SK-N-SH treated with all-trans-retinoic acid at 6 μM for 48 hours (cell line): ENCODE measurements around the gene BACH2.

Experiments used
- ARNTL ChIP-seq: fragments of 450-650 bp; formaldehyde crosslinking; IDR thresholded peaks from 2 replicates; pipeline ENCODE4 v1.5.0; 2020; ENCODE audit warnings: low read depth, mild to moderate bottlenecking, moderate library complexity, borderline replicate concordance
- ESRRG ChIP-seq: fragments of 250-450 bp; sonication (Bioruptor Pico); IDR thresholded peaks from 2 replicates; pipeline ENCODE4 v1.6.1; 2021; ENCODE audit warnings: mild to moderate bottlenecking
- ZFP3 ChIP-seq: fragments of 250-450 bp; sonication (Bioruptor Pico); IDR thresholded peaks from 2 replicates; pipeline ENCODE4 v1.5.0; 2020; ENCODE audit warnings: mild to moderate bottlenecking, moderate library complexity
- ZFP30 ChIP-seq: fragments of 450-650 bp; formaldehyde crosslinking; IDR thresholded peaks from 2 replicates; pipeline ENCODE4 v1.5.0; 2022; ENCODE audit warnings: mild to moderate bottlenecking, moderate library complexity
- TF ChIP-seq, protein P1 (sequence below): fragments of 250-450 bp; sonication (Bioruptor Pico); IDR thresholded peaks from 2 replicates; pipeline ENCODE4 v1.8.0; 2020; ENCODE audit warnings: mild to moderate bottlenecking, moderate library complexity, borderline replicate concordance
- TF ChIP-seq, protein P2 (sequence below): fragments of 250-450 bp; sonication (Bioruptor Pico); IDR thresholded peaks from 2 replicates; pipeline ENCODE4 v1.5.0; 2020; ENCODE audit warnings: mild to moderate bottlenecking, moderate library complexity

DNA sequence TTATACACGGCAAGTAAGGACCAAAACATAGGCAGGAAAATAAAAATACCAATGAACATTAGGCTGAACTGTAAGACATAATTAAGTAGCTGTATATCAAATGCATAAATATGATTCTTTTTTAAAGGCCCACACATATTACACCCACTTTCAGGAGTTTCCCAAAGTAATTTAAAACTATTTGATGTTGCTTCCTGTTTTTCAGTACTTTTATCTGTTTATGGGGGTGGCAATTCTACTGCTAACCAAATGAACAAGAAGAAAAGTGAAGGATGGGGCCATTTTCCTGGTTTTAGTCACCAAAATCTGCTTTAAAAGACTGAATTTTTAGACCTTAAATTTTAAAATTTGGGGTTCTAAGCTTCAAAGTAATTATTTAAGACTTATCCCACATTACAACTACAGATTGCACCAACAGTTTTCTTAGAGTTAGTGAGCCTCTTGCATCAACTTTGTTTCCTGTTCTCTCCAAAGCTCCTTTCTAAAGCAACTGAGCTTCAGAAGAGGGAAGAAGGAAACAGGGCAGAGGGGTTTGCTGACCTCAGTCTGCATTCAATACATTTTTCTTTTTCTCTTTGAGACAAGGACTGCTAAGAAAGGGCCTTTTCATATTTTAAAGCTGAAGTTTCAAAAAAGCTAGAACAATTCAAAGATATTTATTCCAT, 191.0 kb downstream of the BACH2 start:
- TF ChIP-seq ZFP3, result no peak
- TF ChIP-seq ARNTL (CRISPR knock-in tag), result no peak
- no peak for TF ChIP-seq ZFP30 (CRISPR knock-in tag)
- TF ChIP-seq, protein P1, sequence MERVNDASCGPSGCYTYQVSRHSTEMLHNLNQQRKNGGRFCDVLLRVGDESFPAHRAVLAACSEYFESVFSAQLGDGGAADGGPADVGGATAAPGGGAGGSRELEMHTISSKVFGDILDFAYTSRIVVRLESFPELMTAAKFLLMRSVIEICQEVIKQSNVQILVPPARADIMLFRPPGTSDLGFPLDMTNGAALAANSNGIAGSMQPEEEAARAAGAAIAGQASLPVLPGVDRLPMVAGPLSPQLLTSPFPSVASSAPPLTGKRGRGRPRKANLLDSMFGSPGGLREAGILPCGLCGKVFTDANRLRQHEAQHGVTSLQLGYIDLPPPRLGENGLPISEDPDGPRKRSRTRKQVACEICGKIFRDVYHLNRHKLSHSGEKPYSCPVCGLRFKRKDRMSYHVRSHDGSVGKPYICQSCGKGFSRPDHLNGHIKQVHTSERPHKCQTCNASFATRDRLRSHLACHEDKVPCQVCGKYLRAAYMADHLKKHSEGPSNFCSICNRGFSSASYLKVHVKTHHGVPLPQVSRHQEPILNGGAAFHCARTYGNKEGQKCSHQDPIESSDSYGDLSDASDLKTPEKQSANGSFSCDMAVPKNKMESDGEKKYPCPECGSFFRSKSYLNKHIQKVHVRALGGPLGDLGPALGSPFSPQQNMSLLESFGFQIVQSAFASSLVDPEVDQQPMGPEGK (CRISPR knock-in tag), result no peak
- no peak for TF ChIP-seq ESRRG
- TF ChIP-seq, protein P2, sequence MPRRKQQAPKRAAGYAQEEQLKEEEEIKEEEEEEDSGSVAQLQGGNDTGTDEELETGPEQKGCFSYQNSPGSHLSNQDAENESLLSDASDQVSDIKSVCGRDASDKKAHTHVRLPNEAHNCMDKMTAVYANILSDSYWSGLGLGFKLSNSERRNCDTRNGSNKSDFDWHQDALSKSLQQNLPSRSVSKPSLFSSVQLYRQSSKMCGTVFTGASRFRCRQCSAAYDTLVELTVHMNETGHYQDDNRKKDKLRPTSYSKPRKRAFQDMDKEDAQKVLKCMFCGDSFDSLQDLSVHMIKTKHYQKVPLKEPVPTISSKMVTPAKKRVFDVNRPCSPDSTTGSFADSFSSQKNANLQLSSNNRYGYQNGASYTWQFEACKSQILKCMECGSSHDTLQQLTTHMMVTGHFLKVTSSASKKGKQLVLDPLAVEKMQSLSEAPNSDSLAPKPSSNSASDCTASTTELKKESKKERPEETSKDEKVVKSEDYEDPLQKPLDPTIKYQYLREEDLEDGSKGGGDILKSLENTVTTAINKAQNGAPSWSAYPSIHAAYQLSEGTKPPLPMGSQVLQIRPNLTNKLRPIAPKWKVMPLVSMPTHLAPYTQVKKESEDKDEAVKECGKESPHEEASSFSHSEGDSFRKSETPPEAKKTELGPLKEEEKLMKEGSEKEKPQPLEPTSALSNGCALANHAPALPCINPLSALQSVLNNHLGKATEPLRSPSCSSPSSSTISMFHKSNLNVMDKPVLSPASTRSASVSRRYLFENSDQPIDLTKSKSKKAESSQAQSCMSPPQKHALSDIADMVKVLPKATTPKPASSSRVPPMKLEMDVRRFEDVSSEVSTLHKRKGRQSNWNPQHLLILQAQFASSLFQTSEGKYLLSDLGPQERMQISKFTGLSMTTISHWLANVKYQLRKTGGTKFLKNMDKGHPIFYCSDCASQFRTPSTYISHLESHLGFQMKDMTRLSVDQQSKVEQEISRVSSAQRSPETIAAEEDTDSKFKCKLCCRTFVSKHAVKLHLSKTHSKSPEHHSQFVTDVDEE (CRISPR knock-in tag), result no peak
